Measurements from ENCODE around the gene KBTBD6.

KBTBD6 gene

GRCh38 chr13:41145136-41145908 lies 12.7 kb upstream of the KBTBD6 start:
- H3K79me2 ChIP-seq = no peaks in the 10 kb centered on the region
- H3K9ac ChIP-seq = no peak overlapping the region
- H3K36me3 ChIP-seq (ENCODE audit: control insufficient read depth, insufficient read depth, low read length) = no peaks in the 10 kb centered on the region
- H2AFZ ChIP-seq = no peak overlapping the region
- no peak overlapping the region for H3K4me3 ChIP-seq (ENCODE audit: low read depth, low read length)
- H3K4me1 ChIP-seq = no peaks in the 10 kb centered on the region
- H3K27ac ChIP-seq = no peak overlapping the region
- no peak overlapping the region for H3K4me2 ChIP-seq (ENCODE audit: low read length)
- H3K27me3 ChIP-seq (ENCODE audit: control insufficient read depth, insufficient read depth, low read length) = no peaks in the 10 kb centered on the region
- TF ChIP-seq CTCF (IDR thresholded peaks at IDR 0.05) = no peak
- no peaks in the 10 kb centered on the region for H3K9me3 ChIP-seq (ENCODE audit: control insufficient read depth, low read length)

GRCh38 chr13:41144576-41144975 lies 12.0 kb upstream of the KBTBD6 start:
- Histone ChIP-seq H3K27me3 (ENCODE audit: control insufficient read depth, insufficient read depth, low read length) (no peaks in the 10 kb centered on the region), H3K9ac (no peak overlapping the region), H3K36me3 (ENCODE audit: control insufficient read depth, insufficient read depth, low read length) (no peaks in the 10 kb centered on the region), H3K4me3 (ENCODE audit: low read depth, low read length) (no peak overlapping the region), H3K27ac (no peak overlapping the region), H3K4me2 (ENCODE audit: low read length) (no peak overlapping the region), H3K9me3 (ENCODE audit: control insufficient read depth, low read length) (no peaks in the 10 kb centered on the region), H2AFZ (no peak overlapping the region), H3K4me1 (no peaks in the 10 kb centered on the region), H3K79me2 (no peaks in the 10 kb centered on the region)
- no peak for TF ChIP-seq CTCF (IDR thresholded peaks at IDR 0.05)

- Histone ChIP-seq H3K27ac (no peak overlapping the region), H3K9ac (no peak overlapping the region), H3K4me1 (no peaks in the 10 kb centered on the region), H3K4me3 (ENCODE audit: low read depth, low read length) (no peak overlapping the region), H2AFZ (no peak overlapping the region), H3K27me3 (ENCODE audit: control insufficient read depth, insufficient read depth, low read length) (no peaks in the 10 kb centered on the region), H3K9me3 (ENCODE audit: control insufficient read depth, low read length) (no peaks in the 10 kb centered on the region), H3K36me3 (ENCODE audit: control insufficient read depth, insufficient read depth, low read length) (no peaks in the 10 kb centered on the region), H3K79me2 (no peaks in the 10 kb centered on the region), H3K4me2 (ENCODE audit: low read length) (no peak overlapping the region)
- no peak for TF ChIP-seq CTCF (IDR thresholded peaks at IDR 0.05)
Measured at GRCh38 chr13:41139296-41139966, 6.8 kb upstream of the KBTBD6 start.

- Histone ChIP-seq H3K4me1 (no peaks in the 10 kb centered on the region), H3K79me2 (no peaks in the 10 kb centered on the region), H3K4me2 (ENCODE audit: low read length) (no peak overlapping the region), H3K9ac (no peak overlapping the region), H3K27me3 (ENCODE audit: control insufficient read depth, insufficient read depth, low read length) (no peaks in the 10 kb centered on the region), H3K27ac (no peak overlapping the region), H3K36me3 (ENCODE audit: control insufficient read depth, insufficient read depth, low read length) (no peaks in the 10 kb centered on the region), H3K4me3 (ENCODE audit: low read depth, low read length) (no peak overlapping the region), H3K9me3 (ENCODE audit: control insufficient read depth, low read length) (no peaks in the 10 kb centered on the region), H2AFZ (no peak overlapping the region)
- TF ChIP-seq CTCF (IDR thresholded peaks at IDR 0.05) = no peak
Measured at GRCh38 chr13:41137951-41138350, 5.3 kb upstream of the KBTBD6 start.

Data from parathyroid adenoma (tissue), 2 donors.